ENCODE measurements around the gene PRKG2.

The PRKG2 gene

DNA sequence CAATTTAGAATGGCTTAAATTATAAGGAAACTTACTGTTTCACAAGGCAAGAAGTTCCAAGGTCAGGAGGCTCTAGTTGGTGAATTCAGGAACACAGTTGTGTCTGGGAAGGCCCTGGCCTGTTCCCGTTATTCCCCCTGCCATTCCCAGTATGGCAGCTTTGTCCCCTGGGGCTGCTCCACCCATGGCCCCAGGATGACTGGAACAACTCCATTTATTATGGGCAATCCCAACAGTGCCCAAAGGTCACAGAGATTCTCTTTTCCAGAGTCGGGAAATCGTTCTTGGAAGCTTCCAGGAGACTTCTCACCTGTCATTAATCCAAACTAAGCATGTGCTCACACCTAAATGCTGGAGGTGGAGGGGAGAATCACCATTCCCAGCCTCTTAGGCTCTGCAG, 2.8 kb upstream of the PRKG2 start:
- DNase-seq (ENCODE audit: low spot score), result no peak

DNA sequence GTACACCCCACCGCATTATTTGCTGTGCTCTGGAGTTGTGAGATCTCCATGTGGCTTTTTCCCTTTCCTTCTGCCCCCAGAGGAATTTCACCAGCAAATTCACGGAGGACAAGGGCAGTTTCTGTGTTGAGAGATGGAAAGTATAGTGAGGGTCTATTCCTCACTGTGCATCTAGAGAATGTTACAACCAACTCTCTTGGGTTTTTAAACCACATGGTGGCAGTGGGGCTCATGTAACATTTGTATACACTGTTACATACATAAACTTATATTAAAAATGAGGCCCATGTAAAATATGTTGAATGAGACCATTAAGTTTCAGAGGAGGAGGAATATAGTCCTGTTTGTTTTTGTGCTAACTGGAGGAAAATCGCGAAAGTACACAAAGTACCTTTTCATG, 909 bp upstream of the PRKG2 start:
- DNase-seq (ENCODE audit: low spot score), result no peak

- DNase-seq (ENCODE audit: low spot score), result peak; percentile 42
These were observed 710 bp downstream of the PRKG2 start for GRCh38 chr4:81214144-81214880.

- no peak for DNase-seq (ENCODE audit: low spot score)
These were observed 1.4 kb downstream of the PRKG2 start for GRCh38 chr4:81213671-81214070.

DNA sequence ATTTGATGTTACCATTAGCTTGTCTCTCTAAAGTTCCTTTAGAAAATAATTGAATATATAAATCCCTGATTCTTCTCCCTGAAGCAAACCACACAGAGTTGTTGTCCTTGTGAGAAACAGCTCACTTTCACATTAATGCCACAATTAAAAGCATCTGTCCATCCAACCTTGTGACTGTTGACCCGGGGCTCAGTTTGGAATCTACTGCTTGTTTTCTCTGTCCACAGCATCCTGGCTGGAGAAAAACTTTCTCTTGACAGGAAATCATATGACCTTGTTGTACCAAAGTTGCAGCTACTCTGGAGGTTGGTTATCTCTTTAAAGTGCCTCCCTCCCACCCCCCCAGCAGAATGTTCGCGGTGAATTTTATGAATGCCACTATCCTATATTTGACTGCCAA, 3.1 kb downstream of the PRKG2 start:
- no peak for DNase-seq (ENCODE audit: low spot score)

DNA sequence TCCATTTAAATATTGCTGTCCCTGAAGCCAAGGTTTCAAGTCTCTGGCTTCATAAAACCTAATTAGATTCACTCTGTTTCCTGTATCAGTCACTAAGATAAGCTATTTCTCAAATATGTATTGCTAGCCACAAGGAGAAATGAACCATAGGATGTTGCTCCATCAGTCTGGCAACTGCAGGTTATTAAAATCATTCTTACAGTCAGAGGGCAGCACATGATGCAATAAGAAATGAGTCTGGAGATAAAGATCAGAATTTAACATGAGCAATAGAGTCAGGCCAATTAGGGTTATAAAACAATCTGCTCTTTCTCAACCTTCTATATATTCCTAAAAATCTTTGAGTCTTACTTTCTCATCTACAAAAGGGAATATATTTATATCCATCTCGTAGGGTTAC, 7.2 kb downstream of the PRKG2 start:
- peak; percentile 49 for DNase-seq (ENCODE audit: low spot score)

- DNase-seq (ENCODE audit: low spot score), result no peak
These were observed 9.7 kb downstream of the PRKG2 start for GRCh38 chr4:81205302-81205701.

DNA sequence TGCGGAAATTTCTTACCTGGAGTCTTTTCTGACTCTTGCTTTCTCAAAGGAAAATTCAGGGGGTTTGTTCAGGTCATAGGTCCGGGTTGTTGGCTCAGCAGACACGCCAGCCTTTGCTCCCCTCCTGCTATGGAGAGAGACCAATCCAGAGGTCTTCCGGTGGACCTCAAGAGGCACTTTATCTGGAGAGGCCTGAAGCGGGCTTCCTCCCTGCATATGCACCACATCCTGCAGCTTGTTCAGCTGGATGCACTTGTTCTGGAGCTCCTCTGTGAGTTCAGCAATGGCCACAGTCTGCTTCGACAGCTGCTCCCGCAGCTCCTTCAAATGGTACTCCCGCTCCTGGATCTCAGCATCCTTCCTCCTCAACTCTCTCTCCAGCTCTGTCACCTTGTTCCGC, 10.5 kb downstream of the PRKG2 start:
- no peak for DNase-seq (ENCODE audit: low spot score)

- DNase-seq (ENCODE audit: low spot score), result no peak
These were observed 15.2 kb downstream of the PRKG2 start for GRCh38 chr4:81199831-81200230.

DNA sequence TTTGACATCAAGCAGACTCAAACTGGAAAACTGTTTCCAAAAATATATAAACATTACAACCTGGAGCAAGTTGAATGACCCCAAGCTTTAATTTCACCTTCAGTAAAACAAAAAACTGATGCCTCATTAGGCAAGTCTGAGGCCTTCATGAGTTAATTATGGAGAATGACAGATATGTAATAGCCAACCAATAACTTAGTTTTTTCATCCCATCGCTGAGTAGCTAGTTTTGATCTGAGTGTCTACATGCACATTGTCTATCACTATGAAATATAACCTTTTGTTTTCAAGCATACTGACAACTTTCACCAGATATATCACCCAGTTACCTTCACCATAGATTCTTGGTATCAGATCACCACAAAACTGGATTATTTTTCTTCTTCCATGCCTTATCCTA, 16.4 kb downstream of the PRKG2 start:
- DNase-seq (ENCODE audit: low spot score), result no peak

GRCh38 chr4:81197864-81198524, 17.0 kb downstream of the PRKG2 start:
- no peak for DNase-seq (ENCODE audit: low spot score)

DNA sequence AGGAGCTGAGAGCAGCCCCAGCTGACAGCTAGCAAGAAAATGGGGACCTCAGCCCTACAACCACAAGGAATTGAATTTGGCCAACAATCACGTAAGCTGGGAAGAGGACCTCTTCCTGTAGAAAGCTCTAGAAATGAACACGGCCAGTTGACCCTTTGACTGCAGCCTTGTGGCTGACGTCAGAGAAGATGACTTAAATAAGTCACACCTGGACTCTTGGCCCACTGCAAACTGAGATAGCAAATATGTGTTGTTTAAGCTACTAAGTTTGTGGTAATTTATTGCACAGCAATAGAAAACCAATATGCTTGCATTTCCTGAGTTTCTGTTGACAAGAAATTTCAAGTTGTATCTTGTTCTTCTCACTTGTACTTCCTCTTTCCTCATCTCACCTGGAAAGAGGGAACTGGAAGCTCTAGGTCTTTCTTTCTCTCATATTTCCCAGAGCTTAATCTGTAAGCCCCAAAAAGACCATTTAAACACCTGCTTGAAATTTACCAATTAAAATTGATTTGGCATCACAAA, 18.8 kb downstream of the PRKG2 start:
- no peak for DNase-seq (ENCODE audit: low spot score)

GRCh38 chr4:81195475-81195874, 19.5 kb downstream of the PRKG2 start:
- DNase-seq (ENCODE audit: low spot score), result no peak

- DNase-seq (ENCODE audit: low spot score), result no peak
These were observed 20.7 kb downstream of the PRKG2 start for GRCh38 chr4:81194286-81194685.

DNA sequence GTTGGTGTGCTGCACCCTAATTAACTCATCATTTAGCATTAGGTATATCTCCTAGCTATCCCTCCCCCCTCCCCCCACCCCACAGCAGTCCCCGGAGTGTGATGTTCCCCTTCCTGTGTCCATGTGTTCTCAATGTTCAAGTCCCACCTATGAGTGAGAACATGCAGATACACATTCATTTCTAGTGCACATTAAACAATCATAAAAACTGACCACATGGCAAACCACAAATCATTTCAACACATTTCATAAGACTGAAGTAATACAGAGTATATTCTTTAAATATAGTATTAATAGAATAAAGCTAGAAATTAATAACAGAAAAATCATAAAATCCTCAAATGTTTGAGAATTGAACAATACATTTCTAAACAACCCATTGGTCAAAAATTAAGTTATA, 34.1 kb downstream of the PRKG2 start:
- DNase-seq (ENCODE audit: low spot score), result no peak

DNA sequence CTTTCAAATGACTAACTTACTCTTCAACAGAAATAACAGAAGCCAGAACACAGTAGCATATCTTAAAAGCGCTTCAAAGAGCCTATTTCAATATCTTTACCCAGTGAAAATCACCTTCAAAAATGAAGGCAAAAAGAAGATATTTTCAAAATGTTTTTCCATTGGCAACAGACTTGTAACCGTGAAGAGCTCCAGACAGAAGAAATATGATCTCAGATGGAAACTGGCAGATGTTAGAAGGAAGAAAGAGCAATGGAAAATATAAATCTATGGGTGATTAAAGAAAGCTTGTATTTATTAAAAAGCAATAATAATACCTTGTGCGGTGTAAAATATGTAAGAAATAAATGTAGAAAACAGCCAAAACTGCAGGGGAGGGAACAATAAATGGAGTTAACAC, 35.7 kb downstream of the PRKG2 start:
- no peak for DNase-seq (ENCODE audit: low spot score)

GRCh38 chr4:81173213-81173612, 41.8 kb downstream of the PRKG2 start:
- no peak for DNase-seq (ENCODE audit: low spot score)

DNA sequence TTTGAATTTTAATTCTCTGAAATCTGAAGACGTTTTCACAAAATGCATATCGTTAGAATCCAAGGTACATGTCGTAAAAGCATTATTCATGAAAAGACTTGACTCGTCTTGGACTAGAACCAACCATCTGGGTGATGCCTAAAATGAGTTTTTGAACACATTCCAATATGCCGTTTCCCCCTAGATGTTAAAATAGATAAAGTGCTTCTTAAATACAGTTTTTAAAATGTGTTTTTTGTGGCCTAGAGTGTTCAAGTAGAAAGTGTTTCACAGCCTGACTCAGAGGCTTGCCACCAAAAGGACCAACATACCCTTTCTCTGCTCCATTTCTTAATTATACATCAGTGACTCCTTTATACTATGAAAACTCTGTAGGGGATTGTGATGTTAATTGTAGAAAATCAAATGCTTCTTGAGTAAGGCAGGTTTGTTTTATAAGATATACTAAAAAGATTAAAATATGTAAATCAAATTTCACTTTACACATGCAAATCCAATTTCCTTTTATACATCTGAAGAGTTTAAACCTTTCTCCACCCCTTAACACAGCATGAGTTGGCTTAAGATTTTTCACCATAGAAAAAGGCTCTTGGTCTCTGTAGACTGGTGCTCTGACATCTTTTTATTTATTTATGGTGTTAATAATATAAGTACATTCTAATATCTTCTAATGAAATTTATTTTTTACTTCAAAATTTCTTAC, 48.4 kb downstream of the PRKG2 start:
- DNase-seq (ENCODE audit: low spot score), result no peak

- DNase-seq (ENCODE audit: low spot score), result no peak
These were observed 49.1 kb downstream of the PRKG2 start for GRCh38 chr4:81165861-81166430.

- peak; percentile 26 for DNase-seq (ENCODE audit: low spot score)
These were observed 50.2 kb downstream of the PRKG2 start for GRCh38 chr4:81164623-81165416.

- no peak for DNase-seq (ENCODE audit: low spot score)
These were observed 50.9 kb downstream of the PRKG2 start for GRCh38 chr4:81164126-81164525.

Data from AG08396 (cell line).